ENCODE results near the gene RFX7.
"Not testable (repeated sequence)": the region's sequence is repeated elsewhere in the genome, so short reads cannot be mapped to it uniquely, and the experiment has no call there.

RFX7 gene

DNA sequence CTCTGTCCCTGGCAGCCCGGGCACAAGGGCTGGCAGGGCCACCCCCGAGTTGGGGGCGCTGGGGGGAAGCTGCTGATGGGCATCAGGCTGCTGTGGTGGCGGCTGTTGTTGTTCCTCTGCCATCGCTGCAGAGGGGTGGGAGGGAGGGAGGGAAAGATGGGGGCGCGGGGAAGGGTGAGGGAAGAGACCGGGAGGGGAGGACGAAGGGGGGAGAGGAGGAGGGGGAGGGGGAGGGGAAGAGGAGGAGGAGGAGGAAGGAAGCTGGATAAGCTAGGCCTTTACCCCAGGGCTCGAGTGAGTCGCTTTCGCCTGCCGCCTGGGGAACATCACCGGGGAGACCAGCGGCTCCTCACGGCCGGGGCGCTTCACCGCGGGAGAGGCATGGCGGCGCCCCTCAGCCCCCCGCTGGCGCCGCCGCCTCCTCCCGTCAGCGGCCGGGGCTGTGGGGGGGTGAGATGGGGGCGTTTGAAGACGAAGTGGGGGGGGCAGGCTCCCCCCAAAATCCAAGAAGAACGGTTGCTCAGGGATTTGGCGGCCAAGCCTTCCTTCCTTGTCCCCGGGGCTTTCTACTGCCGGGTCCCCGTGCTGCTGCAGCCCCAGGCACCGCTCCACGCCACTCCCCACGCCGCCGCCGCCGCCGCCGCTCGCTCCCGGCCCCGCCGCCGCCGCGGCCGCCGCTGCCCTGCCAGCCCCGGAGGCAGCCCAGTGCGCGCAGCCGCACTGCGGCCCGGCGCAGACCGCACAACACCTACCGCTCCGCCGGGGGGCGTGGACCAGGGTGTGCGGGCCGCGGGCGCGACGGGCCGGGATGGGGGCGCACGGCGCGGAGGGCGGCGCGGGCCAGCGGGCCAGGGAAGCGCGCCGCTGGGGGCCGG is at the start of gene RFX7:
Gene RFX7, minus strand, starts transcription at position 717 of the 875 bp plus-strand sequence. Its CDS starts 594 bp downstream, at position 123.
- DNase-seq: peak; percentile 77

DNA sequence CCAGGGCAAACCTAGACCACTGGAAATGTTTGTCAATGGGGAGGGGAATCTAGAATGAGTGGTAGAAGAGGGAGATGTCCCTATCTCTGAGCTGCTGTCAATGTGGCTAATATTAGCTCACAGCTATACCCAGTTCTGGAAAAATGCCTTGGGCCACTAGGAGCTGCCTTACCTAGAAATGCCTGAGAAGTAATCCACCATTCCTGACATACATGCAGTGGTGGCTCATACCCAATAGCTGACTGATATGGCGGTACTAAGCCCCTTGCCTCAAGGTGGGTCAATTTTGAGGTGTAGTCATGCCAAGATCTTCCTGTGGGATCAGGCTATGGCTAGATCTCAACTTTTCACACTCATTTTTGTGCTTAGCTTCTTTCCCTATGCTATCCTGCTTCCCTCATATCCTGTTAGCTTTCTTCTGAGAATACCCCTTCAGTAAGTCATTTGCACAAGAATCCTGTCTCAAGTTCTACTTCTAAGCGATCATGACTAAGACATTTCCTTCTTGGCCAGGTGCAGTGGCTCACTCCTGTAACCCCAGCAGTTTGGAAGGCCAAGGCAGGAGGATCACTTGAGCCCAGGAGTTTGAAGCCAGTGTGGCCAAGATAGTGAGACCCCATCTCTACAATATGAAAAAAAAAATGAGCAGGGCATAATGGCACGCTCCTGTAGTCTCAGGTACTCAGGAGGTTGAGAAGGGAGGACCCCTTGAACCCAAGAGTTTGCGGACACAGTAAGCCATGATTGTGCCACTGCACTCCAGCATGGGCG is 49.1 kb upstream of the RFX7 start:
- DNase-seq: no peak

DNA sequence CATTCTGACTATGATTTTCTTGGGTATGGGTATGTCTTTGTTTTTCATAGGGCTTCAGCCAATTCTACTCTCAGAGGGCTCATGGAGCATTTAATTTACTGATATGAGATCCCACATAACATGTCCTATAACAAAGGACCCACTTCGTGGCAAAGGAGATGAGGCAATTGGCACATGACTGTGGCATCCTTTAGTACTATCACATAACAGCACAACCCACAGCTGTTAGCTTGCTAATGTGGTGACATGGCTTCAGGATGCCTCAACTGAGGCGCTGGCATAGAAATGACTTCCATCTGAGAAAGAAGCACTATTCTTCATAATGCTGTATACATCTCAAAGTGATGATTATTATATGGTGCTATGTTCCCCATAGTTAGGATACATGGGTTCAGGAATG is 48.1 kb upstream of the RFX7 start:
- no peak for DNase-seq

DNA sequence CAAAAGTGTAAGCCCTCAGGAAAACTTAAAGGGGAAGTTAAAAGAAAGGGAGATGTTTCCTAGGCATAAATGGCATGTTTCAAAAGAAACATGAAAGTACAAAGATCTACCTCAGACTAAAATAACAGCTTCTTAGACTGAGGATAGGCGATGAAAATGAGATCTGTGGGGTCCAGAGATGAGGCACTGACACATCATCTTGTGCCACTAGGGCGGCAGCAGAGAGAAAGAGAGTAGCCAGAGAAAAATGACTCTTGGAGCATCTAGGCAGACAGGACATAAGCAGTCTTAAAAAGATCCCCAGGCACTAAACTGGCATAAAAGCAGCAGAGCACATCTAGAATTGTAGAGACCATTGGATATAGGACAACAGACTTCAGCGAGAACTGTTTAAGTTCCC is 42.5 kb upstream of the RFX7 start:
- DNase-seq: no peak

DNA sequence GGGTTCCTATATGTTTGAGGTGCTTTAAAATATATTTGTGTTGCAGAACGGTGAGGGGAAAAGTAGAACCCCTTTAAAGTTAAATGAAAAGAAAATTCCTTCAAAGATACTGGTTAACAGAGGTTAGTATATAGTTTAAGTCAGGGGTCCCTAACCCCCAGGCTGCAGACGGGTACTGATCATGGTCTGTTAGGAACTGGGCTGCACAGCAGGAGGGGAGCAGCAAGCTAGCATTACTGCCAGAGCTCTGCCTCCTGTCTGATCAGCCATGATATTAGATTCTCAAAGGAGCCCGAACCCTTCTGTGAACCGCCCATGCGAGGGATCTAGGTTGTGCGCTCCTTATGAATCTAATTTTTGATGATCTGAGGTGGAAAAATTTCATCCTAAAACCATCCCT is 37.5 kb upstream of the RFX7 start:
- DNase-seq: no peak

DNA sequence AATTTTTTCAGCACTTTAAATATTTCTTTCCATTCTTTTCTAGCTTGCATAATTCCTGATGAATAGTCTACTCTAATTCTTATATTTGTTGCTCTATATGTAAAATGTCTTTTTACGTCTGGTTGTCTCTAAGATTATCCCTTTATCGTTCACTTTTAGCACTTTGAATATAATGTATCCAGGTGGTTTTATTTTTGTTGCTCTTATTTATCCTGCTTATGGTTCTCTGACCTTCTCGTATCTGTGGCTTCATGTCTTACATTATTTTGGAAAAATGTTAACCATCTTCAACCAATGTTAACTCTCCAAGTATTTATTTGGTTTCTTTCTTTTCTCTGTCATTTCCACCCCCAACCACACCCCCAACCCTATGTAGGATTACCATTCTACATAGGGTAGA is 30.0 kb upstream of the RFX7 start:
- no peak for DNase-seq

DNA sequence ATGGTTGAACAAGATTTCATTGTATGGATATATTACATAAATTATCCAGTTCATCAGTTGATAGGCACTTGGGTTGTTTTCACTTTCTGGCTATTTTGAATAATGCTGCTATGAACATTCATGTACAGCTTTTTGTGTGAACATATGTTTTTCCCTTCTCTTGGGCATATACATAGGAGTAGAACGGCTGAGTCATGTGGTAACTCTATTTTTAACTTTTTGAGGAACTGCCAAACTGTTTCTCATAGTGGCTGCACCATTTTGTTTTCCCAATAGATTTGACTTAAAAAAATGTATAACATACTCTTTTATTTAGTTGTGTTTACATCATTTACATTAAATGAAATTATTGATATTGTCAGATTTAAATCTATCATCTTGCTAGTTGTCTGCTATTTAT is 28.8 kb upstream of the RFX7 start:
- peak; percentile 19 for DNase-seq

DNA sequence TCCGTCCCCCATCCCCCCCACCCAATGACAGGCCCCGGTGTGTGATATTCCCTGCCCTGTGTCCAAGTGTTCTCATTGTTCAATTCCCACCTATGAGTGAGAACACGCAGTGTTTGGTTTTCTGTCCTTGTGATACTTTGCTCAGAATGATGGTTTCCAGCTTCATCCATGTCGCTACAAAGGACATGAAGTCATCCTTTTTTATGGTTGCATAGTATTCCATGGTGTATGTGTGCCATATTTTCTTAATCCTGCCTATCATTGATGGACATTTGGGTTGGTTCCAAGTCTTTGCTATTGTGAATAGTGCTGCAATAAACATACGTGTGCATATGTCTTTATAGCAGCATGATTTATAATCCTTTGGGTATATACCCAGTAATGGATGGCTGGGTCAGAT is 22.8 kb upstream of the RFX7 start:
- not testable (repeated sequence) for DNase-seq

DNA sequence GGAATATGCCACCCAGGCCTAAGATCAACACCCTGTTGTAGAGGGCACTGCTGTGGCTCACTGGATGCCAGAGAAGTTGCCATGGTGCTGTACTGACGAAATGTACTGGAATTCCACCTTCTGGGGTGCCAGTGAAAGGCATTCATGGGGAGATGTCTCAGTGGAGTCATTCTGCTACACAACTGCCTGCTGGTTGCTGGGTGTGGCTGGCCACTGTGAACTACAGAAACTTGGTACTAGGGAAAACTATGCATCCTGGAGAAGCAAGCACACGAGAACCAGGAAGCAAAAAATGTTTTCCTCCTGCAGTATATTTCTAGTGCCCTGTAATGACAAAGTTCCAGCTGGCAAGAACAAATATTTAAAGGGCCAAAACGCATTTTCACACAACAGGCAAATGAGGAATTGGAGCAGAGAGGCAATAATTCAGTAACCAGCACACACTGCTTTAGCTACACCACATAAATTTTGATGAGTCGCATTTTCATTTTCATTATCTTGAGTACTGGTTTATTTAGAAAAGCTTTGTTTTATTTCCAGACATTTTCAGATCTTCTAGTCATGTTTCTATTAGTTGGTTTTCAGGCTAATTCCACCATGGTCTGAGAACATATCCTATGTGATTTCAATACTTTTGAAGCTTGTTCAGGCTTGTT is 18.3 kb upstream of the RFX7 start:
- DNase-seq: no peak

DNA sequence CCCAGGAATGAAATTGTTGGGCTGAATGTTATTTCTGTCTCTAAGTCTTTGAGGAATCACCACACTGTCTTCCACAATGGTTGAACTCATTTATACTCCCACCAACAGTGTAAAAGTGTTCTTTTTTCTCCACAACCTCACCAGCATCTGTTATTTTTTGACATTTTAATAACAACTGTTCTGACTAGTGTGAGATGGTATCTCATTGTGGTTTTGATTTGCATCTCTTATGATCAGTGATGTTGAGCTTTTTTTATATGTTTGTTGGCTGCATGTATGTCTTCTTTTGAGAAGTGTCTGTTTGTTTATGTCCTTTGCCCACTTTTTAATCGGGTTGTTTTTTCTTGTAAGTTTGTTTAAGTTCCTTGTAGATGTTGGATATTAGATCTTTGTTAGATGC is 13.6 kb upstream of the RFX7 start:
- DNase-seq: not testable (repeated sequence)

DNA sequence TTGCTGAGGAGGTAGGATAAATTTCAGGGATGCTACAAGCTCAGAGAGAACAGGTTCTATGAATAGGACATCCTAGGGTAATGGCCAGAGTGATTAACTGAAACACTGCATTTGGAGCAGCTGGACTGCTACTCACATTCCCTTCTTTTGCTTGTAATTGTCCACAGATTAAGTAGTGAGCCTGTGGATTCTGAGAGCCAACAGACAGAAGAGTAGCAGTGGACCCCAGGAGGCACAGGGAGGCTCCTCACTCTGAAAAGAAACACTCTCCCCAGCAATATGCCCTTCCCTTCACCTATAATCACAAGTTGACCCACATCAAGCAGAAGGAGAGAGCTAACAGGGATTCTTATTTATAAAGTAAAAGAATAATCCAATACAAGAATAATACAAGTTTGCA is 10.6 kb upstream of the RFX7 start:
- DNase-seq: no peak

DNA sequence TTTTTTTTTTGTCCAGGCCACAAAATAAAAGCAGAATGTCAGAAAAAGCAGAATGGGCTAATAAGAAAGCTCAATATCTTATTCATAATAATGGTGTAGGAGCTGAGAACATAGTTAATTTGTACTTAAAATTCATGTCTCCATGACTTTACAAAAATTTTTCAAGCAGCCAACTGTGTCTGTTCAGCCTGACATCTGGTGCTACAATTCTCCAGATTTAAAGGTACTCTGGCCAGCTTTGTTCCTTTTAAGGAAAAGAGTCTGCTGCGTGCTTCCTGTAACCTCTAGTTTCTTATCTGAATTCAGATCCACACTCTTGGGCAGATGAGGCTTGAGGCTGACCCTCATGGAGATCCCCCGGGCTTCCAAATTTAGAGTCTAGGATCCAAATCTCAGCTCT is 8.7 kb upstream of the RFX7 start:
- no peak for DNase-seq

DNA sequence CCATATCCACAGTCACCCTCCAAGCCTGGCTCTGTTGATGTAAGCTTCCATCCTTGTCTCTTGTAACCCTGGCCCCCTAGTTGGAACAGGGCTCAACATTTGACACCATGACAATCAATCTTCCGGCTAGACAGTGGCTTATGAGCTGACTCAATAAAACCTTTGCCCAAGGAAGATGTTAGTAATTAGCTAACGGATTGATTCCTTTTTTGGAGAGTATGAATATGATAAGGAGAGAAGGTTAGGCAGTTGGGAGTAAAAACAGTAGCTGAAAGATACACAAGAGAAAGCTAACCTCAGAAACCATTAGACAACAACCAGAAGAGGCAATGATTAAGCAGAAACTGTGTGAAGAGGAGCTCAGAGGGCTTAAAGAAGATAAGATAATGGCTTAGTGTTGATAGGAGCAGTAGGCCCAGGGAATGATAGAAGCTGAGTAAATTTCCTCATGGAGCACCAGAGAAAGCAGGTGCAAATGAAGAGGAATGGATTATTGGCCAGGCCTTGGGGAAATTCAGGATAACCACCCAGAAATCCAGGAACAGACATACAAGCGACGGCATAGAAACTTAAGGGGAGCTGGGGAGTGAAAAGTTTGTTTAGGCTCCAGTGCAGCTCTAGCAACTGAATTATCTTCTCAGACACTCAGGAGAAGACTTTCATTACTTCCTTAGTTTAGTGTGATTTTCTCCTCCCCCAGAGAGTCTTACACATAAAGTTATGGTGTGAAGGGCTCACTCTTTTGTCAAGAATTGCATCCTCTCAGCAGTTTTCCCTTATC is 7.8 kb upstream of the RFX7 start:
- DNase-seq: no peak

DNA sequence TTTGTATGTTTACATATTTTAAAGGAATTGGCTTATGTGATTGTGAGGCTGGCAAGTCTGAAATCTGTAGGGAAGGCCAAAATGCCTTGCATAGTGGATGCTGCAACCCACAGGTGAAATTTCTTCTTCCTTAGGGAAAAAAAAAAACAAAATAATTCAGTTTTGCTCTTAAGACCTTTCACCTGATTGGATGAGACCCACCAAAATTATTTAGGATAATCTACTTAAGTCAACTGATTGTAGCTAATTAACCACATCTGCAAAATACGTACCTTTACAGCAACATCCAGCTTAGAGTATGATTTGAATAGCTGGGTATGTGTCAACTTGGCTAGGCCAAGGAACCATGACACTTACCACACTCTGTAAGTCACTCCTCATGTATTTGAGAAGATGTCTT is 6.9 kb upstream of the RFX7 start:
- no peak for DNase-seq

DNA sequence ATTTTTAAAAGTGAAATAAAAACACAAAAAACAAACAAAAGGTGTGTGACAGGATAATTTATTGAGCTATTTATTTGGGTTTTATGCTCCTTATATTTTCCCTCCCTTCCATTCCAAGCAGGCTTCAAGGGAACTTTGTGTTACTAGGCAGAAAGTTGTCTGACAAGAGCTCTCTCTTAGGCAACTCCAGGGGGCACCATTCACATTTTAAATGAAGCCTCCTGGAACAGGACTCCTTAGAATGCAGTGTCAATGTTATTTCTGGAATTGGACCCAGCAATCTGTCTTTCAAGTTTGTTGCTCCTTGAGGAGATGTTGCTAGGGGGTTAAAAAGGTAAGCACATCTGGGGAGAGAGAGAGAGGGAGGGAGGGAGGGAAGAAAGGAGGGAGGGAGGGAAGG is 5.4 kb upstream of the RFX7 start:
- DNase-seq: peak; percentile 55

DNA sequence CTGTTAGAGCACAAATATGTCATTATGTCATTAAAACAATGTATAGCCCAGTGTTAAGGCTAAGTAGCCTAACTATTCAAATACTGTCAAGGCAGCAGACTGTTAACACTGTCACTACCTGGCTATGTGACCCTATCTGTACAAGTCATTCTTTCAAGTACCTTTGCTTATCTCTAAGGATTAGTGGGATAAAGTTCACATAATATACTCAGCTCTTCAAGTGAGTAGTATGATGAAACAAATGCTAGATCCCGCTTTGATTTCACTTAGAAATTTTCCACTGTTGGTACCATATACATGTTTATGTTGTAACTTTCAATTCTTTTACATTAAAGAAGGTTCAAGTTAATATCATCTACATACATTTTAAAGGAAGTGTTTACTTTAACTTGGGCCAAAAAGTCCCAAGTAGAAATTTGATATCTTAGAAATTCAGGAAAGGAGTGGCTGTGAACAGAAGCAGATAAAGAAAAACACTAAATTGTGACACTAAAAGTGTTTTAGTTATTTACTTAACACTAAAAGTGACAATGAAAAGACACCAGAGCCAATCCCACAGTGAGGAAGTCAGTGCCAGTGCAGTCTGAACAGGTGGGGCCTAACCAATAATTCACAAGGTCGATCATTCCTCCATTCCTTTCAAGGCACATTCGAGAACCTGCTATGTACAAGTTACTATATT is 4.8 kb upstream of the RFX7 start:
- DNase-seq: no peak

DNA sequence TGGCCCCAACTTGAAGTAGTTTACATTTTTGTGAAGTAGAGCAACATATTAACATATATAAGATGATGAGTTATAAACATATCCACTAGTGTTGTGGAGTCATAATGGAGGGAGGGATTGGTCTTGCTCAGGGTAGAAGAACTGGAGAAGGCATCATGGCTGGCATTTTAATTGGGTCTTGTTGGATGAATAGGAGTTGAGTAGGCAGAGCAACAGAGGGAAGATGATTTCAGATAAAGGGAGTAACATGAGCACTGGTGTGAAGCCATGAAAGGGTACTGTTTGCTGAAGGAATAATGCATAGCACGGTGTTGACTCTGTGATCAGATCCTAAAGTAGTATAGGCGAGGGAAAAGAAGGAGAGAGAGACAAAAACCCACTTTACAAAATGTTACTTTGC is 3.6 kb upstream of the RFX7 start:
- DNase-seq: no peak

DNA sequence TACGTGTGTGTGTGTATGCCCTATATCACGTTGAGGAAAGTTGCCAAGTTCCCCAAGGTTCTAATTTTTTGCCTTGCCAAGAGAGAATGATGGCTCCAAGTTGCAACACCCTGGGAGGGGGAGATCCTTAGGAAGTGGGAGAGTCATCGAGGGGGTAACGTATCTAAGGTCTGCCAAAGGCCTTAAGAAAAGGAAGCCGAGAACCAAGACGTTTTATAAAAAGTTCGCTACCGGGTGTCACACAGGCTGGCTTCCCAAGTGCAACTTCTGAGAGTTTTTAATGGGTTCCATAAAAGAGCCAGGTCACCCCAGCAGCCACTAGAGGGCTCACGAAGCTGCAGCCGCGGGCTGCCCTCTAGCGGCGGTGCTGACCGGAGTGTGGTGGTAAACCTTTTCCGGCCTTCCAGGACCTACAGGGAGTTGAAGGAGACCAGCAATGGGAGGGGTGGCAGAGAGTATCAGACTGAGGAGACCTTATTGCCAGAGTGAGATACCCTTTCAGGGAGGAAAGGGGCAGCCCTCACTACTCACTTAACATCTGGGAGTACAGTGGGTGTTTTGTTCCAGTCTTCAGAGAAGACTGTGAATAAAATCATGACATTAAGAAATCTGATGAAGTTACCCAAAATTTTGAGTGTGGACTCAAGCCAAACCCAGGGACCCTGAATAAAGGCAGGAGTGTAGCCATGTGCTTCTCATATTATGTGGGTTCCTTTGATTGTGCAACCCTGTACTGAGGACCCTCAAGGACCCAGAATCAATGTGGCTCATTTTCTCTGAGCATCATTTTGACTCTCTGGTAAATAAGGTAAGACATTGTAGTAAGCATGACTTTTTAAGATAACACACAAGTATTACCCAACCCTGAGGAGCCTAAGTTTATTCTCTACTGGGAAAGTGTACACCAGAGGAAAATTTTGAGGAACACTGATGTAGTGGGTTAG is 2.5 kb upstream of the RFX7 start:
- peak; percentile 88 for DNase-seq

DNA sequence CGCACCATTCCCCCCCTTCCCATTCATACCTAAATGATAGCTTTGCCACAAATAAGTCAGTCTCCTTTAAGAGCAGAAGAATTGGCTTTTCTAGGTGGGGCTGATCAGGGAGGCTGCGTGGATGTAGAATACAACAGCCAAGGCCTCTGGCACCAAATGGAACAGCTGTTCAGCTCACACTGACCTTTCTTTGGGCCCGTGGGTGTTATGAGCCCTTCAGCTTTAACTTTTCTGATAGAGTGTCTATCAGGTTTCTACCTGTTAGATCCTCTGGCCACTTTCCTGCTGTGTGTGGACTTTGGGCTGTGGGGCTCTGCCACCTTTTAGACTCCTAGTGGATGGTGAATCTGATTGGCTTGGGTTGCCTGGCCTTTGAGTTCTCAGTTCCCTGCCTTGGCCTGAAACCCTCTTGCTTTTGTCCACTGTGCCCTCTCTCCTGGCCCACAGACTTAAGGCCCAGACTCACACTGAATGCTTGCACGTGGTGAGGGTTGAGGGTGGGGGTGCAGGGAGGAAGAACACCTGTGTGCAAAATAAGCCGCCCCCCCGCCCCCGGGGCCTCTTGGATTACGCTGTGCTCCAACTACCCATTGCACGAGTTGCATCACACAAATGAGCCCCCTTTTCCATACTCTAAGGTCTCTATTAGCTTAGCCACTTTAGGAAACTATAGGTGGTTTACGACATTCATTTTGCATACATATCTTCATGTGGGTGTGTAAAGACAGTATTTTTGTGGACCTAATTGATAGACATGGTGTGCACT is 1.3 kb upstream of the RFX7 start:
- no peak for DNase-seq
